ENCODE data around the gene TIMM23.

Gene TIMM23

GRCh38 chr10:46019569-46020343, 47.5 kb downstream of the TIMM23 start:
- Histone ChIP-seq H3K9ac (ENCODE audit: low read length in 5 of 5) (peak overlapping the region in 4 of 5 donors; percentile 49 to 69 (median 60)), H3K4me3 (ENCODE audit: low read depth in 1 of 5, low read length in 5 of 5) (peak overlapping the region; percentile 10 to 80 (median 60)), H3K27me3 (ENCODE audit: control insufficient read depth in 5 of 5, insufficient read depth in 4 of 5, low read length in 5 of 5) (no peaks in the 10 kb centered on the region), H3K9me3 (ENCODE audit: control insufficient read depth in 5 of 5, low read length in 5 of 5) (no peaks in the 10 kb centered on the region), H3K4me1 (ENCODE audit: control insufficient read depth in 5 of 5, insufficient read depth in 5 of 5, low read length in 5 of 5) (peaks cover 11 to 93% (median 77%) of the 10 kb centered on the region in 5 donors), H3K36me3 (ENCODE audit: control insufficient read depth in 5 of 5, insufficient read depth in 5 of 5, low read length in 5 of 5) (peaks cover 9 to 12% (median 10%) of the 10 kb centered on the region in 5 donors), H3K27ac (ENCODE audit: low read depth, low read length) (peak overlapping the region; percentile 95)

GRCh38 chr10:46020344-46020657, 48.0 kb downstream of the TIMM23 start:
- peaks cover 5 to 8% (median 6%) of the 10 kb centered on the region in 5 donors for H3K36me3 ChIP-seq (ENCODE audit: control insufficient read depth in 5 of 5, insufficient read depth in 5 of 5, low read length in 5 of 5)
- H3K9ac ChIP-seq (ENCODE audit: low read length in 5 of 5), result peak overlapping the region in 3 of 5 donors; percentile 49 to 64 (median 56)
- no peaks in the 10 kb centered on the region for H3K27me3 ChIP-seq (ENCODE audit: control insufficient read depth in 5 of 5, insufficient read depth in 4 of 5, low read length in 5 of 5)
- H3K4me3 ChIP-seq (ENCODE audit: low read depth in 1 of 5, low read length in 5 of 5), result peak overlapping the region in 4 of 5 donors; percentile 29 to 80 (median 60)
- H3K4me1 ChIP-seq (ENCODE audit: control insufficient read depth in 5 of 5, insufficient read depth in 5 of 5, low read length in 5 of 5), result peaks cover 16 to 93% (median 77%) of the 10 kb centered on the region in 5 donors
- H3K27ac ChIP-seq (ENCODE audit: low read depth, low read length), result peak overlapping the region; percentile 95
- no peaks in the 10 kb centered on the region for H3K9me3 ChIP-seq (ENCODE audit: control insufficient read depth in 5 of 5, low read length in 5 of 5)

DNA sequence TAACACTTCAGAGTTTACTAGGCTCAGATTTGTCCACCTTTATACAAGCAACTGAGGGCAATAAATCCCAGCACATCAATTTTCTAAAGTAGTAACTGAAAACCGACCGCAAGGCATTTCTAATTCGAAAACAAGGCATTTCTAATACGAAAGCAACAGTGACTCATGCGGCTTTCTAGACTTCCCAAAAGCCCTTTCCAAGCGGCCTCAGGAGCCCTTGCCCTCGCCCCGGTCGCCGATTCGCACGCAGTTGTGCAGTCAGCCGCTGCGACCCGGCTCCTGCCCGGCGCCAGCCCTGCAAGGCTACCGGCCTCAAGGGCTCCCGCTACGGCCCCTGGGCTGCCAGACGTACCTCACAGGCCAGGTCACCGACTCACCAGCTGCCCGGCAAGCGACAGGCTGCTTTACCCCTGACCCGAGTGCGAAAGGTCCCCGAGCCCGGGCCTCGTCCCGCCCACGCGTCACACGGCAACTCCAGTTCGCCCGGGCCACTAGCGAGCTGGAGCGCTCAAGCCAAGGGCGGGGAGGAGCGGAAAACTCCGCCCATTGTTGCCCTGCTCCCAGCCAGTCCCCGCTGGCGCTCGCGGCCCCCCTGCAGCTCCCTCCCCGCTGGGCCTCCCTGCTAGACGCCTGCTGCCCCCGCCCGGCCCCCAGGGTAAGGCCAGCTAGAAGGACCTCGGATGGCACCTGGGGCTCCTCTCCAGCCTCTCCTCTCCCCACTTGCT, 50.9 kb downstream of the TIMM23 start:
- Histone ChIP-seq H3K9me3 (ENCODE audit: control insufficient read depth in 5 of 5, low read length in 5 of 5) (no peaks in the 10 kb centered on the region), H3K4me1 (ENCODE audit: control insufficient read depth in 5 of 5, insufficient read depth in 5 of 5, low read length in 5 of 5) (peaks cover 23 to 94% (median 89%) of the 10 kb centered on the region in 5 donors), H3K27ac (ENCODE audit: low read depth, low read length) (peak overlapping the region; percentile 95), H3K36me3 (ENCODE audit: control insufficient read depth in 5 of 5, insufficient read depth in 5 of 5, low read length in 5 of 5) (no peaks in the 10 kb centered on the region), H3K4me3 (ENCODE audit: low read depth in 1 of 5, low read length in 5 of 5) (peak overlapping the region; percentile 68 to 85 (median 74)), H3K9ac (ENCODE audit: low read length in 5 of 5) (peak overlapping the region; percentile 65 to 90 (median 86)), H3K27me3 (ENCODE audit: control insufficient read depth in 5 of 5, insufficient read depth in 4 of 5, low read length in 5 of 5) (no peaks in the 10 kb centered on the region)

GRCh38 chr10:46024948-46025347, 52.7 kb downstream of the TIMM23 start:
- H3K9ac ChIP-seq (ENCODE audit: low read length in 5 of 5), result peak overlapping the region in 4 of 5 donors; percentile 6 to 90 (median 42)
- H3K36me3 ChIP-seq (ENCODE audit: control insufficient read depth in 5 of 5, insufficient read depth in 5 of 5, low read length in 5 of 5), result no peaks in the 10 kb centered on the region
- H3K27me3 ChIP-seq (ENCODE audit: control insufficient read depth in 5 of 5, insufficient read depth in 4 of 5, low read length in 5 of 5), result no peaks in the 10 kb centered on the region
- no peaks in the 10 kb centered on the region for H3K9me3 ChIP-seq (ENCODE audit: control insufficient read depth in 5 of 5, low read length in 5 of 5)
- peak overlapping the region; percentile 95 for H3K27ac ChIP-seq (ENCODE audit: low read depth, low read length)
- peak overlapping the region in 1 of 5 donors; percentile 29 for H3K4me3 ChIP-seq (ENCODE audit: low read depth in 1 of 5, low read length in 5 of 5)
- H3K4me1 ChIP-seq (ENCODE audit: control insufficient read depth in 5 of 5, insufficient read depth in 5 of 5, low read length in 5 of 5), result peaks cover 22 to 94% (median 89%) of the 10 kb centered on the region in 5 donors

GRCh38 chr10:46025406-46025805, 53.1 kb downstream of the TIMM23 start:
- Histone ChIP-seq H3K27ac (ENCODE audit: low read depth, low read length) (peak overlapping the region; percentile 95), H3K9ac (ENCODE audit: low read length in 5 of 5) (peak overlapping the region; percentile 6 to 90 (median 54)), H3K36me3 (ENCODE audit: control insufficient read depth in 5 of 5, insufficient read depth in 5 of 5, low read length in 5 of 5) (no peaks in the 10 kb centered on the region), H3K9me3 (ENCODE audit: control insufficient read depth in 5 of 5, low read length in 5 of 5) (no peaks in the 10 kb centered on the region), H3K27me3 (ENCODE audit: control insufficient read depth in 5 of 5, insufficient read depth in 4 of 5, low read length in 5 of 5) (no peaks in the 10 kb centered on the region), H3K4me1 (ENCODE audit: control insufficient read depth in 5 of 5, insufficient read depth in 5 of 5, low read length in 5 of 5) (peaks cover 18 to 90% (median 85%) of the 10 kb centered on the region in 5 donors), H3K4me3 (ENCODE audit: low read depth in 1 of 5, low read length in 5 of 5) (peak overlapping the region in 1 of 5 donors; percentile 29)

DNA sequence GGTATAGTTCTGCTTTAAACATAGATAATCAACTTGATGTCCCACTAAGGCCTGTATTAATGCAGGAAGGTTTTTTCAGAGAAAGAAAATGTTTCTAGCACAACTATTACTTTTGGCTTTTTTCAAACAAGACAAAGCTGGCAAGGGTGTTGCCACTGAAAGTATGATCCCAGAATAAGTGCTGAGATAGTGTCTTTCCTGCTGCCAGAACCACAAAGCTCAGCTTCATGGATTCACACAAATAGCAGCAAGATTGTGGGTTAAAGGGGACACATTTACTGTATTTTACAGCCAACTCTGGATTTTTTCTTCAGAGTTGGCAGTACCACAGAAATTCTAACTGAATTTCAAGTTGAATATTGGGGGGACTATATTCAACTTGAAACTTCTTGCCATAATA, 53.8 kb downstream of the TIMM23 start:
- peak overlapping the region in 4 of 5 donors; percentile 17 to 90 (median 65) for H3K9ac ChIP-seq (ENCODE audit: low read length in 5 of 5)
- no peaks in the 10 kb centered on the region for H3K36me3 ChIP-seq (ENCODE audit: control insufficient read depth in 5 of 5, insufficient read depth in 5 of 5, low read length in 5 of 5)
- H3K4me3 ChIP-seq (ENCODE audit: low read depth in 1 of 5, low read length in 5 of 5), result peak overlapping the region in 1 of 5 donors; percentile 4
- no peaks in the 10 kb centered on the region for H3K27me3 ChIP-seq (ENCODE audit: control insufficient read depth in 5 of 5, insufficient read depth in 4 of 5, low read length in 5 of 5)
- no peaks in the 10 kb centered on the region for H3K9me3 ChIP-seq (ENCODE audit: control insufficient read depth in 5 of 5, low read length in 5 of 5)
- H3K27ac ChIP-seq (ENCODE audit: low read depth, low read length), result peak overlapping the region; percentile 95
- peaks cover 19 to 87% (median 84%) of the 10 kb centered on the region in 5 donors for H3K4me1 ChIP-seq (ENCODE audit: control insufficient read depth in 5 of 5, insufficient read depth in 5 of 5, low read length in 5 of 5)

DNA sequence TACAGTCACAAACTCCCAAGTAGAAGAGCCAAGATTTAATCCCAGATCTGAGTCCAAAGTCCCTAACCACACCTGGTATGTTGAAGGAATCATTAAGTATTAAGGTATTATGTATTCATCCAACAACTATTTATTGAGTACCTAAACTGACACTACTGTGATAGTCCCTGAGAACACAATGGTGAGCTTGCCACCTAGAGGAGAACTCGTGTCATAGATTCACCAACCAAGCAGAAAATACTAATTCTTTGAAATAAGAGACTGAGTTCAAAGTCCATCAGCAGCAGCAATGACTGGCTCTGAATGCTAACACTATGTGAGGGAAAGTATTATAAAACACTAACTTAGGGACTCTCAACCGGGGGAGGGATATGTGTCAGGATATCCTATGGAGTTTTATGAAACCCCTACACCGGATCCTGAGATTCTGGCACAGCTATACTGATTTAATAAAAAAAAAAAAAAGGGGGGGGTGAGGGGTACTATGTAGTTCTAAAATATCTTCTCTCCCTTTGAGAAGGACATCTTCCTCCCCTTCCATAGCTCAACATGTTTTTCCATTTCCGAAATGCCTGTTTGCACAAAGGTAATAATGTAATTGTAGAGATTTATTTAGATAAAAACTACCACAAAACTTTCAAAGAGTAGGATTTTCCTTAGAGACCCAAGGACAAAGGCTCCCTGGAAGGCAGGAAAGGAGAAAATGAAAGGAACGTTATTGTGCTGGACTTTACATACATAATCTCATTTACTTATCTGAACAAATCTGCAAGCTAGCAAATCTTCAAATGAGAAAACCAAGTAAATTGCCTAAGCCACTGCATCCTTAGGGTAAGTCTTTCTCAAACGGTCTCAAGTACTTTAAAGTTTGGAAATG, 56.5 kb downstream of the TIMM23 start:
- no peaks in the 10 kb centered on the region for H3K27me3 ChIP-seq (ENCODE audit: control insufficient read depth in 5 of 5, insufficient read depth in 4 of 5, low read length in 5 of 5)
- H3K4me1 ChIP-seq (ENCODE audit: control insufficient read depth in 5 of 5, insufficient read depth in 5 of 5, low read length in 5 of 5), result peaks cover 18 to 66% (median 66%) of the 10 kb centered on the region in 5 donors
- H3K9ac ChIP-seq (ENCODE audit: low read length in 5 of 5), result peak overlapping the region; percentile 97 to 100 (median 98)
- H3K36me3 ChIP-seq (ENCODE audit: control insufficient read depth in 5 of 5, insufficient read depth in 5 of 5, low read length in 5 of 5), result no peaks in the 10 kb centered on the region
- peak overlapping the region in 4 of 5 donors; percentile 82 to 94 (median 90) for H3K4me3 ChIP-seq (ENCODE audit: low read depth in 1 of 5, low read length in 5 of 5)
- no peaks in the 10 kb centered on the region for H3K9me3 ChIP-seq (ENCODE audit: control insufficient read depth in 5 of 5, low read length in 5 of 5)
- H3K27ac ChIP-seq (ENCODE audit: low read depth, low read length), result peak overlapping the region; percentile 98

DNA sequence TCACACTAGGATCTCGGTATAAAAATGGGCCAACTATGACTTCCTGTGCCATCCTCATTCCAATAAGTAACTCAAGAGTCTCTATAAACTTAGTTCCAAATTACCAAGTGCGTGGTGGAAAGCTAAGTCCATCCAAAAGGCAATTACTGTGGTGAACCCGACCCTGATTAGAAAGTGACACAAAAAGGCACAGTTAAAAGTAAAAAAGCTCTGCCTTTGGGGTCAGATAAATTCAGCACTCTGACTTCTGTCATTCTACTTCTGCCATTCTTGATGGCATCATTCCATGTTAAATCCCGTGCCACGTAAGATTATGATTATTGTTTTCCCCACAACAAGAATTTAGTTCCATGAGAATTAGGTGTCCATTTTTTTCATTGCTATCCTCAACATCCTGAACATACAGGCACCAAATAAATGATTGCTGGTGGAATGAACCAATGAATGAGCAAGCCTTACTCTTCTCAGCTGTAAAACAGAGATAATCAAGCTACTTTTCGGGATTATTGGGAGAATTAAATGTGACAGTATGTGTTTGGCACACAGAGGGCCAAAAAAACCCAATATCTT, 57.3 kb downstream of the TIMM23 start:
- peak overlapping the region; percentile 98 for H3K27ac ChIP-seq (ENCODE audit: low read depth, low read length)
- no peaks in the 10 kb centered on the region for H3K36me3 ChIP-seq (ENCODE audit: control insufficient read depth in 5 of 5, insufficient read depth in 5 of 5, low read length in 5 of 5)
- no peaks in the 10 kb centered on the region for H3K9me3 ChIP-seq (ENCODE audit: control insufficient read depth in 5 of 5, low read length in 5 of 5)
- peak overlapping the region; percentile 77 to 94 (median 87) for H3K4me3 ChIP-seq (ENCODE audit: low read depth in 1 of 5, low read length in 5 of 5)
- no peaks in the 10 kb centered on the region for H3K27me3 ChIP-seq (ENCODE audit: control insufficient read depth in 5 of 5, insufficient read depth in 4 of 5, low read length in 5 of 5)
- H3K4me1 ChIP-seq (ENCODE audit: control insufficient read depth in 5 of 5, insufficient read depth in 5 of 5, low read length in 5 of 5), result peaks cover 18 to 59% (median 58%) of the 10 kb centered on the region in 5 donors
- peak overlapping the region; percentile 97 to 100 (median 98) for H3K9ac ChIP-seq (ENCODE audit: low read length in 5 of 5)

Data from subcutaneous abdominal adipose tissue (tissue), 5 donors.